Activated T-cell treated with anti-CD3 and anti-CD28 coated beads, Interleukin-2, amount 50 U/mL, for 72 hours (primary cell): ENCODE results near the gene CCDC136. TPM values are rescaled to one million over a fixed set of nuclear protein-coding genes. Genes with fewer than 3 reads are reported as not detected.

Experiments used
- ATAC-seq, 2 donors: fragments of 150-1000 bp; cut with Tn5 transposase; replicated peaks in 1 of 2; 2 replicates each; pipeline ENCODE4 v1.10.0; 2021; ENCODE audit warnings: moderate library complexity in 2 of 2, mild to moderate bottlenecking in 1 of 2
- DNase-seq, 2 donors: peaks; one replicate each; pipeline ENCODE4 v3.0.0; 2021 to 2022; ENCODE audit warnings: mixed read lengths in 1 of 2
- H3K27ac Mint-ChIP-seq: one replicate; pipeline ENCODE4 v1.8.0; 2022; ENCODE audit warnings: mild to moderate bottlenecking, moderate library complexity, mixed read lengths
- H3K27me3 Mint-ChIP-seq: one replicate; pipeline ENCODE4 v1.8.0; 2022; ENCODE audit warnings: low read depth, mixed read lengths
- H3K36me3 Mint-ChIP-seq, 2 donors: one replicate each; pipeline ENCODE4 v1.8.0; 2022; ENCODE audit warnings: mixed read lengths in 2 of 2, mild to moderate bottlenecking in 1 of 2; ENCODE audit not compliant: insufficient read depth in 2 of 2
- H3K4me1 Mint-ChIP-seq: one replicate; pipeline ENCODE4 v1.8.0; 2022; ENCODE audit warnings: low read depth, mixed read lengths
- H3K4me3 Mint-ChIP-seq, 2 donors: one replicate each; pipeline ENCODE4 v1.8.0; 2022; ENCODE audit warnings: mild to moderate bottlenecking in 2 of 2, mixed read lengths in 2 of 2, moderate library complexity in 2 of 2
- H3K9me3 Mint-ChIP-seq, 2 donors: one replicate each; pipeline ENCODE4 v1.8.0; 2022; ENCODE audit warnings: mixed read lengths in 2 of 2
- total RNA-seq, 2 donors: library from RNA; stranded (reverse); gene quantifications; one replicate each; pipeline ENCODE4 v1.2.3, GENCODE V29; 2022

CCDC136 gene
- total RNA-seq, 2 donors from 2014 or later = 4.6 to 7.4 TPM

DNA sequence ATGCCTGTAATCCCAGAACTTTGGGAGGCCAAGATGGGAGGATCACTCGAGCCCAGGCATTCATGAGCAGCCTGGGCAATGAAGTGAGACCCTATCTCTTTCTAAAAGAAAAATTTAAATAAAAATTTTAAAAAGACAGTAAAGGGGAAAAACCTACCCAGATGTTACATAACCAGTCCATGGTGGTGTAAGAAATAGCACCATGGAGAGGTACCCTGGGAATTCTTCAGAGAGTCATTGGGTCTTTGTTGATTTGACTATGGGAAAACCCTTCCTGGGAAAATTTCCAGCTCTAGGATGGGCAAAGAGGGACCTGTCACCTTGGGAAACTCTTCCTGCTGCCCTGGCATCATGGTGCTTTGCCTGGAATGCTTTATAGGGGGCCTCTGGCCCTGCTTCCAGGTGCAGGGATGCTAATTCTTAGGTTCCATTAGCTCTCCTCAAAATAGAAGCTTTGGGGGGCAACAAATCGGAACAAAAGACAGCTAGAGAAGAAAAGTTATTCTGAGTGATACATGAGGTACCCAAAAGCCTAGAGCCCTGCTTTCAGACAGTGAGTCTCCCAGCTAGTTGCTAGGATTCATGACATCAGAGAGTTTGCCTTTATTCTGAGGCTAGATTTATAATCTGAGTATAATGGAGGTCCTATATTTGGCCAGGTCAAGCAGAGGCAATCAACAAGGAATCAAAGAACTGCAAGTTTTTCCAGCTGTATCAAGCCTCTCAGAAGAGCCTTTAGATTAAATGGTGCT is 10.1 kb downstream of the CCDC136 start:
- H3K4me1 Mint-ChIP-seq = no peaks in the 10 kb centered on the region
- no peak for ATAC-seq
- peaks cover 0 to 2% of the 10 kb centered on the region in 2 donors for H3K36me3 Mint-ChIP-seq
- H3K4me3 Mint-ChIP-seq = no peak overlapping the region
- no peaks in the 10 kb centered on the region for H3K9me3 Mint-ChIP-seq
- no peak overlapping the region for H3K27ac Mint-ChIP-seq
- H3K27me3 Mint-ChIP-seq = no peaks in the 10 kb centered on the region
- no peak for DNase-seq

DNA sequence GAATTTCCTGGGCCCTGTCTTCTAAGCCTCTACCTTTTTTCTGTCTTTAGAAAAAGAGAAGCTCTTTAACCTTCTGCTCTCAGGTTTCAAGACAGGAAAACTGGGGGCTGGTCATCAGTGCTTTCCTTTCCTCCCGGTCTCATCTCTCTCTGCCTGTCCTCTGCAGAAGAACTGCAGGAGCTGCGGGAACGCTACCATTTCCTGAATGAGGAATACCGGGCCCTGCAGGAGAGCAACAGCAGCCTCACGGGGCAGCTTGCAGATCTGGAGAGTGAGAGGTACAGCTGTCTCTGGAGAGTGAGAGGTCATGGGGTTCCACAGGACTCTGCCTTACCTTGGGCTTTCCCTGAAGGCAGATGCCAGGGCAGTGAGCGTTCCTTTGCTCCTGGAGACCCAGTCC is 12.7 kb downstream of the CCDC136 start:
- H3K4me3 Mint-ChIP-seq = no peak overlapping the region
- H3K36me3 Mint-ChIP-seq = no peaks in the 10 kb centered on the region
- no peaks in the 10 kb centered on the region for H3K9me3 Mint-ChIP-seq
- no peaks in the 10 kb centered on the region for H3K27me3 Mint-ChIP-seq
- DNase-seq = no peak
- H3K4me1 Mint-ChIP-seq = no peaks in the 10 kb centered on the region
- no peak overlapping the region for H3K27ac Mint-ChIP-seq
- ATAC-seq = no peak

- no peaks in the 10 kb centered on the region for H3K4me1 Mint-ChIP-seq
- H3K27me3 Mint-ChIP-seq = no peaks in the 10 kb centered on the region
- ATAC-seq (no peak), DNase-seq (no peak)
- no peak overlapping the region for H3K27ac Mint-ChIP-seq
- H3K36me3 Mint-ChIP-seq = no peaks in the 10 kb centered on the region
- no peaks in the 10 kb centered on the region for H3K9me3 Mint-ChIP-seq
- H3K4me3 Mint-ChIP-seq = no peak overlapping the region
Observed at GRCh38 chr7:128805225-128805624, 13.5 kb downstream of the CCDC136 start.

- H3K4me3 Mint-ChIP-seq = no peak overlapping the region
- H3K36me3 Mint-ChIP-seq = no peaks in the 10 kb centered on the region
- no peaks in the 10 kb centered on the region for H3K9me3 Mint-ChIP-seq
- no peak for ATAC-seq
- no peaks in the 10 kb centered on the region for H3K4me1 Mint-ChIP-seq
- DNase-seq = no peak
- no peak overlapping the region for H3K27ac Mint-ChIP-seq
- H3K27me3 Mint-ChIP-seq = no peaks in the 10 kb centered on the region
Observed at GRCh38 chr7:128807191-128807590, 15.4 kb downstream of the CCDC136 start.

DNA sequence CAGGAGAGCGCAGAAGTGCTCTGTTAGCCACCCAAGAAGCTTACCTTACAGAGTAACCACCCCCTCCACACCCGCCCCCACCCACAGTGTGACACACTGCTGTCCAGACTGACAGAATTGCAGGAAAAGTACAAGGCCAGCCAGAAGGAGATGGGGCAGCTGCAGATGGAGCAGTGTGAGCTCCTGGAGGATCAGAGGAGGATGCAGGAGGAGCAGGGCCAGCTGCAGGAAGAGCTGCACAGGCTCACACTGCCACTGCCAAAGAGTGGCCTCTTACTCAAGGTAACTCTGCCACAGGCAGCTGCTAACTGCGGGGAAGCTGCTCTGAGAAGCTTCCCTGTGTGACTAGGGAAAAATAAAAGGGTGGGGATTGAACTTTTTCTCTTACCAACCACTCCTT is 17.6 kb downstream of the CCDC136 start:
- Mint-ChIP-seq H3K4me3 (no peak overlapping the region), H3K27ac (no peak overlapping the region), H3K9me3 (no peaks in the 10 kb centered on the region), H3K36me3 (no peaks in the 10 kb centered on the region), H3K4me1 (no peaks in the 10 kb centered on the region), H3K27me3 (no peaks in the 10 kb centered on the region)
- no peak for DNase-seq
- no peak for ATAC-seq

GRCh38 chr7:128810473-128810872 is 18.7 kb downstream of the CCDC136 start:
- H3K27ac Mint-ChIP-seq = no peak overlapping the region
- no peaks in the 10 kb centered on the region for H3K27me3 Mint-ChIP-seq
- H3K9me3 Mint-ChIP-seq = no peaks in the 10 kb centered on the region
- no peaks in the 10 kb centered on the region for H3K4me1 Mint-ChIP-seq
- DNase-seq (no peak), ATAC-seq (no peak)
- no peak overlapping the region for H3K4me3 Mint-ChIP-seq
- H3K36me3 Mint-ChIP-seq = no peaks in the 10 kb centered on the region

GRCh38 chr7:128810997-128811396 is 19.2 kb downstream of the CCDC136 start:
- no peaks in the 10 kb centered on the region for H3K9me3 Mint-ChIP-seq
- no peaks in the 10 kb centered on the region for H3K27me3 Mint-ChIP-seq
- DNase-seq (no peak), ATAC-seq (no peak)
- H3K4me3 Mint-ChIP-seq = no peak overlapping the region
- no peak overlapping the region for H3K27ac Mint-ChIP-seq
- H3K4me1 Mint-ChIP-seq = no peaks in the 10 kb centered on the region
- H3K36me3 Mint-ChIP-seq = no peaks in the 10 kb centered on the region

GRCh38 chr7:128811631-128812430 is 20.1 kb downstream of the CCDC136 start:
- no peak for DNase-seq
- H3K27ac Mint-ChIP-seq = no peak overlapping the region
- no peaks in the 10 kb centered on the region for H3K36me3 Mint-ChIP-seq
- no peaks in the 10 kb centered on the region for H3K9me3 Mint-ChIP-seq
- no peaks in the 10 kb centered on the region for H3K27me3 Mint-ChIP-seq
- ATAC-seq = no peak
- H3K4me3 Mint-ChIP-seq = no peak overlapping the region
- H3K4me1 Mint-ChIP-seq = no peaks in the 10 kb centered on the region

GRCh38 chr7:128812514-128813168 is 20.9 kb downstream of the CCDC136 start:
- DNase-seq (no peak), ATAC-seq (no peak)
- Mint-ChIP-seq H3K4me1 (no peaks in the 10 kb centered on the region), H3K27ac (no peak overlapping the region), H3K9me3 (no peaks in the 10 kb centered on the region), H3K27me3 (no peaks in the 10 kb centered on the region), H3K36me3 (no peaks in the 10 kb centered on the region), H3K4me3 (no peak overlapping the region)

- H3K4me3 Mint-ChIP-seq = no peak overlapping the region
- no peak for ATAC-seq
- DNase-seq = no peak
- no peaks in the 10 kb centered on the region for H3K9me3 Mint-ChIP-seq
- H3K27ac Mint-ChIP-seq = no peak overlapping the region
- no peaks in the 10 kb centered on the region for H3K36me3 Mint-ChIP-seq
- H3K4me1 Mint-ChIP-seq = no peaks in the 10 kb centered on the region
- peaks cover 5% of the 10 kb centered on the region for H3K27me3 Mint-ChIP-seq
Observed at GRCh38 chr7:128814499-128814898, 22.7 kb downstream of the CCDC136 start.

DNA sequence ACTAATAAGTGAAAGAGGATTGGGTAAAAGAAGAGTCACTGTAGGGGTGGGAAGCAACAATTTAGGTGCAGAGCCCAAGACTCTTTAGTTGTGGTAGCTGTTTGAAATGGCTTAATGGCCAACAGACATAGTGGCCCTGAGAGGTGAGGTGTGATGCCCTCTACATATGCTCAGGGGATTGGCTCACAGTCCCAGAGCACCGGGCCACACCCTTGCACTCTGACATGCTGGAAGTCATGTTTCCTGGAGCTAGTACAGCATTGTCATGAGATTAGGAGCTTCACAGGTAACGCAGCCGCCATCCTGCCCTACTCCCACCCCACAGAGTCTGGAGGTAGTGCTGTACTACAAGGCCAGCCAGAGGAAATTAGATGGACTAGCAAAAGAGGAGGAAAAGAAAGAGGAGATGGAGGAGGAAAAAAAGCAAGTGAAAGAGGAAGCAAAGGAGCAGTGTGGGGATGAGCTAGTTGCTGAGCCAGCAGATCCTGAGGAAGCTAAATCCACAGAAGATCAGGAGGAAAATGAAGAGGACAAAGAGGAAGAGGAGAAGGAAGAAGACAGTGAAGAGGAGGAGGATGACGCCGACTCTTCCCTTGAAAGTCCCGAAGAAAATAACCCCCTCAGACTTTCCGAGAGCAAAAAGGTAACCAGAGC is 23.6 kb downstream of the CCDC136 start:
- no peak overlapping the region for H3K4me3 Mint-ChIP-seq

GRCh38 chr7:128818694-128819093 is 26.9 kb downstream of the CCDC136 start:
- no peaks in the 10 kb centered on the region for H3K36me3 Mint-ChIP-seq
- ATAC-seq = no peak
- H3K27ac Mint-ChIP-seq = no peak overlapping the region
- H3K9me3 Mint-ChIP-seq = no peaks in the 10 kb centered on the region
- peaks cover 5% of the 10 kb centered on the region for H3K4me1 Mint-ChIP-seq
- no peak overlapping the region for H3K4me3 Mint-ChIP-seq
- no peak for DNase-seq
- peaks cover 10% of the 10 kb centered on the region for H3K27me3 Mint-ChIP-seq

More for the DNA sequence above, 23.6 kb downstream of the CCDC136 start:
- Mint-ChIP-seq H3K27me3 (peaks cover 5% of the 10 kb centered on the region), H3K27ac (no peak overlapping the region), H3K4me1 (peaks cover 5% of the 10 kb centered on the region), H3K36me3 (no peaks in the 10 kb centered on the region), H3K9me3 (no peaks in the 10 kb centered on the region)
- DNase-seq (no peak), ATAC-seq (no peak)

GRCh38 chr7:128821724-128822123 is 30.0 kb downstream of the CCDC136 start:
- H3K36me3 Mint-ChIP-seq = no peaks in the 10 kb centered on the region
- H3K27me3 Mint-ChIP-seq = peaks cover 10% of the 10 kb centered on the region
- H3K27ac Mint-ChIP-seq = no peak overlapping the region
- H3K9me3 Mint-ChIP-seq = no peaks in the 10 kb centered on the region
- DNase-seq = no peak
- H3K4me1 Mint-ChIP-seq = peaks cover 5% of the 10 kb centered on the region
- H3K4me3 Mint-ChIP-seq = no peak overlapping the region
- ATAC-seq = no peak
